H9 (cell line): ENCODE measurements around the gene AR. TPM values are rescaled to one million over a fixed set of nuclear protein-coding genes. Genes with fewer than 3 reads are reported as not detected.

Experiments
- DNase-seq: peaks from one replicate; pipeline ENCODE4 v3.0.0-alpha.2; 2017
- H2AFZ ChIP-seq: one replicate; pipeline ENCODE4 v1.6.1; 2013; ENCODE audit warnings: mild to moderate bottlenecking, low read length, control low read depth, moderate library complexity
- H2AK5ac ChIP-seq: 2 replicates; pipeline ENCODE4 v1.6.1; 2013; ENCODE audit warnings: low read length, control low read depth, mixed read lengths; ENCODE audit not compliant: insufficient read length
- H2BK120ac ChIP-seq: one replicate; pipeline ENCODE4 v1.6.1; 2013; ENCODE audit warnings: low read depth, mild to moderate bottlenecking, low read length, control low read depth, inconsistent platforms; ENCODE audit not compliant: poor library complexity, severe bottlenecking
- H2BK12ac ChIP-seq: 2 replicates; pipeline ENCODE4 v1.6.1; 2013; ENCODE audit warnings: low read length, control low read depth, mixed read lengths, low read depth; ENCODE audit not compliant: insufficient read length
- H2BK15ac ChIP-seq: 2 replicates; pipeline ENCODE4 v1.6.1; 2013; ENCODE audit warnings: low read depth, low read length, control low read depth
- H2BK20ac ChIP-seq: one replicate; pipeline ENCODE4 v1.6.1; 2013; ENCODE audit warnings: low read depth, mild to moderate bottlenecking, low read length, control low read depth, inconsistent platforms; ENCODE audit not compliant: poor library complexity, severe bottlenecking
- H2BK5ac ChIP-seq: 2 replicates; pipeline ENCODE4 v1.6.1; 2013; ENCODE audit warnings: low read length, control low read depth, mixed read lengths; ENCODE audit not compliant: insufficient read length
- H3K14ac ChIP-seq: 2 replicates; pipeline ENCODE4 v1.6.1; 2013; ENCODE audit warnings: low read length, control low read depth; ENCODE audit not compliant: insufficient read depth
- H3K18ac ChIP-seq: 2 replicates; pipeline ENCODE4 v1.6.1; 2013; ENCODE audit warnings: low read depth, mild to moderate bottlenecking, mixed read lengths, low read length, control low read depth; ENCODE audit not compliant: insufficient read length
- H3K23ac ChIP-seq: 2 replicates; pipeline ENCODE4 v1.6.1; 2013; ENCODE audit warnings: low read length, control low read depth, mixed read lengths, low read depth; ENCODE audit not compliant: insufficient read length
- H3K23me2 ChIP-seq: 2 replicates; pipeline ENCODE4 v1.6.1; 2013; ENCODE audit warnings: low read depth, mild to moderate bottlenecking, mixed read lengths, low read length, control low read depth; ENCODE audit not compliant: insufficient read length, poor library complexity, severe bottlenecking
- H3K27ac ChIP-seq: 2 replicates; pipeline ENCODE4 v1.5.1; 2013; ENCODE audit warnings: low read length, control low read depth, mixed read lengths, low read depth; ENCODE audit not compliant: insufficient read length
- H3K27me3 ChIP-seq: 2 replicates; pipeline ENCODE4 v1.6.1; 2013; ENCODE audit warnings: low read length, control low read depth, inconsistent platforms; ENCODE audit not compliant: insufficient read depth
- H3K4ac ChIP-seq: 2 replicates; pipeline ENCODE4 v1.6.1; 2013; ENCODE audit warnings: low read depth, mild to moderate bottlenecking, control low read depth, inconsistent platforms, low read length, moderate library complexity
- H3K4me1 ChIP-seq: 2 replicates; pipeline ENCODE4 v1.6.1; 2013; ENCODE audit warnings: low read length, control low read depth, inconsistent platforms; ENCODE audit not compliant: insufficient read depth
- H3K4me2 ChIP-seq: 2 replicates; pipeline ENCODE4 v1.6.1; 2013; ENCODE audit warnings: low read length, control low read depth, mixed read lengths; ENCODE audit not compliant: insufficient read length, insufficient read depth
- H3K56ac ChIP-seq: 2 replicates; pipeline ENCODE4 v1.6.1; 2013; ENCODE audit warnings: low read depth, mild to moderate bottlenecking, mixed read lengths, low read length, control low read depth; ENCODE audit not compliant: insufficient read length
- H3K79me1 ChIP-seq: 2 replicates; pipeline ENCODE4 v1.6.1; 2013; ENCODE audit warnings: low read depth, mild to moderate bottlenecking, moderate library complexity, low read length, control low read depth, inconsistent platforms; ENCODE audit not compliant: insufficient read depth, poor library complexity, severe bottlenecking
- H3K79me2 ChIP-seq: 2 replicates; pipeline ENCODE4 v1.6.1; 2013; ENCODE audit warnings: low read length, control low read depth, inconsistent platforms; ENCODE audit not compliant: insufficient read depth
- H3K9ac ChIP-seq: 2 replicates; pipeline ENCODE4 v1.6.1; 2013; ENCODE audit warnings: low read length, control low read depth, mixed read lengths; ENCODE audit not compliant: insufficient read length; ENCODE audit errors: extremely low read depth
- H3K9me3 ChIP-seq: one replicate; pipeline ENCODE4 v1.6.1; 2013; ENCODE audit warnings: low read depth, low read length, inconsistent platforms; ENCODE audit not compliant: control insufficient read depth
- H3T11ph ChIP-seq: one replicate; pipeline ENCODE4 v1.6.1; 2013; ENCODE audit warnings: mild to moderate bottlenecking, low read length, control low read depth, inconsistent platforms
- H4K20me1 ChIP-seq: one replicate; pipeline ENCODE4 v1.6.1; 2013; ENCODE audit not compliant: control insufficient read depth, insufficient read length, insufficient read depth
- H4K5ac ChIP-seq: 2 replicates; pipeline ENCODE4 v1.6.1; 2013; ENCODE audit warnings: low read depth, mild to moderate bottlenecking, mixed read lengths, low read length, control low read depth; ENCODE audit not compliant: insufficient read length
- H4K8ac ChIP-seq: replicated peaks from 2 replicates; pipeline ENCODE4 v1.6.1; 2013; ENCODE audit warnings: low read length, control low read depth, mixed read lengths, low read depth; ENCODE audit not compliant: insufficient read length
- H4K91ac ChIP-seq: 2 replicates; pipeline ENCODE4 v1.6.1; 2013; ENCODE audit warnings: low read depth, mild to moderate bottlenecking, moderate library complexity, mixed read lengths, low read length, control low read depth; ENCODE audit not compliant: insufficient read length
- H3K27ac Mint-ChIP-seq, 3 experiments: 2 replicates in 2 of 3; 3 replicates in 1 of 3; pipeline ENCODE4 v1.8.0; 2020 to 2021; ENCODE audit warnings: mixed read lengths in 3 of 3, mild to moderate bottlenecking in 1 of 3, moderate library complexity in 1 of 3
- H3K27me3 Mint-ChIP-seq: 2 replicates; pipeline ENCODE4 v1.8.0; 2021; ENCODE audit warnings: low read depth, mild to moderate bottlenecking, moderate library complexity, mixed read lengths
- H3K36me3 Mint-ChIP-seq, 3 experiments: 2 replicates in 2 of 3; 3 replicates in 1 of 3; pipeline ENCODE4 v1.8.0; 2020 to 2021; ENCODE audit warnings: low read depth in 3 of 3, mixed read lengths in 3 of 3; ENCODE audit not compliant: insufficient read depth in 1 of 3
- H3K4me1 Mint-ChIP-seq, 2 experiments: 2 replicates each; pipeline ENCODE4 v1.8.0; 2020; ENCODE audit warnings: mixed read lengths in 2 of 2
- H3K4me3 Mint-ChIP-seq, 2 experiments: 2 replicates in 1 of 2; 3 replicates in 1 of 2; pipeline ENCODE4 v1.8.0; 2020 to 2021; ENCODE audit warnings: mild to moderate bottlenecking in 2 of 2, mixed read lengths in 2 of 2, moderate library complexity in 1 of 2
- H3K9me3 Mint-ChIP-seq, 2 experiments: 2 replicates in 1 of 2; 3 replicates in 1 of 2; pipeline ENCODE4 v1.8.0; 2020; ENCODE audit warnings: mild to moderate bottlenecking in 2 of 2, mixed read lengths in 2 of 2, moderate library complexity in 1 of 2
- CTCF ChIP-seq: fragments of 200-600 bp; sonication (generic); conservative IDR thresholded peaks from 3 replicates; pipeline ENCODE4 v1.8.0; 2021; ENCODE audit warnings: antibody characterized with exemption, mild to moderate bottlenecking
- WGBS: extraction: QIAGEN DNeasy Blood & Tissue Kit; methylation state at CpG from one replicate; pipeline ENCODE4 v1.1.7; 2013; ENCODE audit warnings: missing lambda C conversion rate, low lambda C conversion rate, mixed read lengths; ENCODE audit not compliant: insufficient read length; ENCODE audit errors: extremely low coverage; 5-methylcytosine and 5-hydroxymethylcytosine counted together
- total RNA-seq: library from RNA; stranded (reverse); gene quantifications from 2 replicates; pipeline ENCODE4 v1.2.1, GENCODE V29; 2021

Gene AR
- total RNA-seq, 1 experiment from 2014 or later = 3.5 TPM

GRCh38 chrX:67721321-67721720 lies 177.5 kb downstream of the AR start:
- Mint-ChIP-seq H3K4me3 (no peak overlapping the region), H3K27ac (no peak overlapping the region), H3K36me3 (peaks cover 30 to 37% (median 35%) of the 10 kb centered on the region in 3 experiments), H3K9me3 (peaks cover 83 to 87% of the 10 kb centered on the region in 2 experiments), H3K27me3 (no peaks in the 10 kb centered on the region; the same call in 1 of the 2 replicates), H3K4me1 (no peaks in the 10 kb centered on the region)
- no peak overlapping the region for H2AFZ ChIP-seq
- DNase-seq = no peak
- no peaks in the 10 kb centered on the region for H3K4me1 ChIP-seq
- no peak overlapping the region for H4K5ac ChIP-seq
- peaks cover 70% of the 10 kb centered on the region for H3K9me3 ChIP-seq
- H3K56ac ChIP-seq = no peak overlapping the region
- no peak overlapping the region for H2AK5ac ChIP-seq
- no peak overlapping the region for H3K27ac ChIP-seq
- no peak overlapping the region for H3K23ac ChIP-seq
- H3K79me1 ChIP-seq = no peaks in the 10 kb centered on the region
- H2BK20ac ChIP-seq = no peak overlapping the region
- TF ChIP-seq CTCF = no peak
- no peaks in the 10 kb centered on the region for H4K20me1 ChIP-seq
- no peak overlapping the region for H3K4ac ChIP-seq
- H3K14ac ChIP-seq = no peak overlapping the region
- no peak overlapping the region for H2BK12ac ChIP-seq
- no peak overlapping the region for H2BK15ac ChIP-seq
- no peak overlapping the region for H3K4me2 ChIP-seq
- H4K91ac ChIP-seq = no peak overlapping the region
- H4K8ac ChIP-seq = no peak overlapping the region
- H3K79me2 ChIP-seq = no peaks in the 10 kb centered on the region
- WGBS = no CpG with 5 or more reads among the region's 1 CpG
- H3K9ac ChIP-seq = no peak overlapping the region
- no peaks in the 10 kb centered on the region for H3K27me3 ChIP-seq
- no peak overlapping the region for H3K18ac ChIP-seq
- H3K23me2 ChIP-seq = no peaks in the 10 kb centered on the region
- H3T11ph ChIP-seq = no peak overlapping the region
- H2BK5ac ChIP-seq = no peak overlapping the region
- no peak overlapping the region for H2BK120ac ChIP-seq
